ENCODE measurements around the gene C10orf90.

GRCh38 chr10:126593968-126594701, 76.4 kb downstream of the C10orf90 start:
- TF ChIP-seq CTCF (IDR thresholded peaks at IDR 0.05): no peak
- TF ChIP-seq ZFX (IDR thresholded peaks at IDR 0.05; ENCODE audit: borderline replicate concordance): no peak

Data from 22Rv1 (cell line).